ENCODE measurements around the gene C2orf49.

The C2orf49 gene

DNA sequence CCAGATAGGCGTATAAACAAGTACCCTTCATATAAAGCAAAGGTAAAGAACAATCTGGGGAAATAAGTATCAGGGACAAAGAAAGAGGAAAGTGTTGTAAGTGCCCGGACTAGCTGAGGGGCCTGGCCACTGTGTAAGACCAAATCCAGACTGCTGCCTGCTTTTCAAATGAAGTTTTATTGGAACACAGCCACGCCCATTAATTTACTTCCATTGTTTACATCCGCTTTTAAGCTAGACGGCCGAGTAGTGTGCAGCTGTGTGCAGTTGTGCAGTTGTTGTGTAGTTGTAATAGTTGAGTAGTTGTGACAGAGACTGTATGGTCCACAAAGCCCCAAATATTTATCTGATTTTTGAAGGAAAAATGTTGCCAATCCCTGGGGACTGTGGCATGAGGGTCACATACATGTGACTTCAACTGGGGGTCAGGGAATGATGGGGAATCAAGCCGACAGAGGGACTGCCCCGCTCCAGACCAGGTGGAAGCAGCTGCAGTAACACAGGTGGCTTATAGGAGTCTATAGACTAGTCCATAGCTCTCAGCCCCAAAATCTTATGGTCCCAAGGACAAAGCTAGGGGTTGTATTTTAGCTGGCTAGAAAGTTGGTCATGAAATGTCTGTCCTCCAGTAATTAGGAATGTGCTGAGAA, 31.5 kb downstream of the C2orf49 start:
- no peak for TF ChIP-seq POLR2AphosphoS5 (IDR thresholded peaks at IDR 0.05; ENCODE audit: low read depth, low read length)
- no peak for TF ChIP-seq POLR2A (IDR thresholded peaks at IDR 0.05; ENCODE audit: low read depth, low read length)
- no peak for TF ChIP-seq TAF1 (IDR thresholded peaks at IDR 0.05; ENCODE audit: borderline replicate concordance, low read depth, low read length)
- FAIRE-seq, result no peak
- DNase-seq (ENCODE audit: insufficient read length), result no peak

DNA sequence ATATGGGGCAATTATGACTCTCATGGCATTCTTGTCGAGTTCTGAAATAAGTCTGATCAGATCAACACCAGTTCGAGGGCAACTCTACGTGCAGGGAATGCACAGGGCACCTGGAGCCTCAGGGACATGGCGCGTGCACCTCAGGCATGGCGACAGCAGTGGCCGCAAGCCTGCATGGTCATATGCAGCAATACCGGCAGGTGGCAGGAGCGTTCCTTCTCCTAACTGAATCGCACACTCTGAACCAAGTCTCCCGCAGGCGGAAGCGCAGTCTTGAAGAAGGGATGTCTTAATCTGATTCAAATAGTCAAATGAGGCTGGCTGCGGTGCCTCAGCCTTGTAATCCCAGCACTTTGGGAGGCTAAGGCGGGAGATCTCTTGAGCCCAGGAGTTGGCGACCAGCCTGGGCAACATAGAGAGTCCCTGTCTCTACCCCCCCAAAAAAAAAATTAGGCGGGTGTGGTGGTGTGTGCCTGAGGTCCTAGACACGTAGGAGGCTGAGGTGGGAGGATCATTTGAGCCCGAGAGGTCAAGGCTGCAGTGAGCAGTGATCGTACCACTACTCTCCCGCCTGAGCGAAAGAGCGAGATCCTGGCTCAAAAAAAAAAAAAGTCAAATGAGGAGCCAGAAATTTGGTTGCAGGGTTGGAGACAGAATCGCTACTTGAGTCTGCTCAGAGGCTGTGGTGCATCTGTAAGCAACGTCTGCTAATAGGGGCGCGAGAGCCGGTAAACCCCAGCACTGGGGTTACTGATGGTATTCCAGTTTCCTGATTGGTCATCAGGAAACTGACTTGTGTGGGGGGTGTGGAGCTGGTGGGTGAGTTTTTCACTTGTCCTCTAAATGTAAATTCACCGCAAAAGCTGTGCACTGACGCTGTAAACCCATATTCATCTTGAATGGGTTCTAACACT, 32.7 kb downstream of the C2orf49 start:
- DNase-seq (ENCODE audit: insufficient read length), result peak; percentile 44
- FAIRE-seq, result peak; percentile 97
- TF ChIP-seq TAF1 (IDR thresholded peaks at IDR 0.05; ENCODE audit: borderline replicate concordance, low read depth, low read length) (no peak), POLR2A (IDR thresholded peaks at IDR 0.05; ENCODE audit: low read depth, low read length) (no peak), POLR2AphosphoS5 (IDR thresholded peaks at IDR 0.05; ENCODE audit: low read depth, low read length) (no peak)

GRCh38 chr2:105371156-105371555, 33.8 kb downstream of the C2orf49 start:
- no peak for FAIRE-seq
- TF ChIP-seq POLR2AphosphoS5 (IDR thresholded peaks at IDR 0.05; ENCODE audit: low read depth, low read length), result no peak
- TF ChIP-seq POLR2A (IDR thresholded peaks at IDR 0.05; ENCODE audit: low read depth, low read length), result no peak
- TF ChIP-seq TAF1 (IDR thresholded peaks at IDR 0.05; ENCODE audit: borderline replicate concordance, low read depth, low read length), result no peak
- DNase-seq (ENCODE audit: insufficient read length), result no peak

DNA sequence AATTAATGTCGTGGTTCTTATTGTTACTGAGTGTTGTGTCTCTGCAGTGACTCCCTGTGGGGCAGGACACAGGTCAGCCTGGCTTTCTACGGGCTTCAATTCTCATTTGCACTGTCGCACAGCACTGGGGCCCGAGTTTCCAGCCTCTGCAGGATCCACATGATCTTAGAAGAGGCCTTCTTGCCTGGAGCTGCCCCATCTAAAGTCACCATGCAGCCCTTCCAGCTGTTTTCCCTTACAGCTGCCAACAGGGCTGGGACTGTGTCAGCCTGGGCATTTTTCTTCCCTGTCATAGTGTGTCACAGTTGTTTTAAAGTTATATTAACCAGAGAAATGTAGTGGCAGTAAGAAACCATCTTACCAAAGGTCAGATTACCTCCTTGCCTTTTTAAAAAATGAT, 34.5 kb downstream of the C2orf49 start:
- TF ChIP-seq TAF1 (IDR thresholded peaks at IDR 0.05; ENCODE audit: borderline replicate concordance, low read depth, low read length), result no peak
- no peak for TF ChIP-seq POLR2A (IDR thresholded peaks at IDR 0.05; ENCODE audit: low read depth, low read length)
- no peak for TF ChIP-seq POLR2AphosphoS5 (IDR thresholded peaks at IDR 0.05; ENCODE audit: low read depth, low read length)
- FAIRE-seq, result no peak
- no peak for DNase-seq (ENCODE audit: insufficient read length)

- TF ChIP-seq POLR2AphosphoS5 (IDR thresholded peaks at IDR 0.05; ENCODE audit: low read depth, low read length) (no peak), POLR2A (IDR thresholded peaks at IDR 0.05; ENCODE audit: low read depth, low read length) (no peak), TAF1 (IDR thresholded peaks at IDR 0.05; ENCODE audit: borderline replicate concordance, low read depth, low read length) (no peak)
- FAIRE-seq (no peak), DNase-seq (ENCODE audit: insufficient read length) (no peak)
These were observed 36.0 kb downstream of the C2orf49 start for GRCh38 chr2:105373344-105373781.

GRCh38 chr2:105373895-105374401, 36.6 kb downstream of the C2orf49 start:
- peak; percentile 91 for FAIRE-seq
- peak; percentile 74 for TF ChIP-seq POLR2AphosphoS5 (IDR thresholded peaks at IDR 0.05; ENCODE audit: low read depth, low read length)
- peak; percentile 55; the same call in 1 of the 2 replicates for TF ChIP-seq TAF1 (IDR thresholded peaks at IDR 0.05; ENCODE audit: borderline replicate concordance, low read depth, low read length)
- TF ChIP-seq POLR2A (IDR thresholded peaks at IDR 0.05; ENCODE audit: low read depth, low read length), result peak; percentile 79
- peak; percentile 61 for DNase-seq (ENCODE audit: insufficient read length)

GRCh38 chr2:105375001-105375561, 37.7 kb downstream of the C2orf49 start:
- TF ChIP-seq TAF1 (IDR thresholded peaks at IDR 0.05; ENCODE audit: borderline replicate concordance, low read depth, low read length), result no peak
- TF ChIP-seq POLR2A (IDR thresholded peaks at IDR 0.05; ENCODE audit: low read depth, low read length), result no peak
- TF ChIP-seq POLR2AphosphoS5 (IDR thresholded peaks at IDR 0.05; ENCODE audit: low read depth, low read length), result no peak
- DNase-seq (ENCODE audit: insufficient read length) (no peak), FAIRE-seq (peak; percentile 54)

- TF ChIP-seq POLR2A (IDR thresholded peaks at IDR 0.05; ENCODE audit: low read depth, low read length), result no peak
- no peak for TF ChIP-seq TAF1 (IDR thresholded peaks at IDR 0.05; ENCODE audit: borderline replicate concordance, low read depth, low read length)
- TF ChIP-seq POLR2AphosphoS5 (IDR thresholded peaks at IDR 0.05; ENCODE audit: low read depth, low read length), result no peak
- FAIRE-seq, result no peak
- DNase-seq (ENCODE audit: insufficient read length), result no peak
These were observed 38.7 kb downstream of the C2orf49 start for GRCh38 chr2:105376010-105376409.

DNA sequence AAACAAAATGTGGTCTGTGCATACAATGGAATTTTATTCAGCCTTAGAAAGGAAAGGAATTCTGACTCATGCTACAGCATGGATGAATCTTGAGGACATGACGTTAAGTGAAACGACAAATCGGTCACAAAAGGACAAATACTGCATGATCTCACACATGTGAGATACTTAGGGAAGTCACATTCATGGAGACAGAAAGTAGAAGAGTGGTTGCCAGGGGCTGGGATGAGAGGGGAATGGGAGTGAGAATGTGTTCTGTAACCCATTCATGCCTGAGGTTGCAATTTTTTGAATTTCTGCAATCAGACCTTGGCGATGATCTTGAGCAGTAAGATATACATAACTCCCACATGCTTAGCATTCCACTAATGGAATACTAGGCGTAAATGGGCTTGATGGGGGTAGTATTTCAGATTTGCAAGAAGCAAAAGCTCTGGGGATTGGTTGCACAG, 39.5 kb downstream of the C2orf49 start:
- FAIRE-seq (no peak), DNase-seq (ENCODE audit: insufficient read length) (no peak)
- TF ChIP-seq TAF1 (IDR thresholded peaks at IDR 0.05; ENCODE audit: borderline replicate concordance, low read depth, low read length) (no peak), POLR2A (IDR thresholded peaks at IDR 0.05; ENCODE audit: low read depth, low read length) (no peak), POLR2AphosphoS5 (IDR thresholded peaks at IDR 0.05; ENCODE audit: low read depth, low read length) (no peak)

- no peak for TF ChIP-seq POLR2A (IDR thresholded peaks at IDR 0.05; ENCODE audit: low read depth, low read length)
- TF ChIP-seq TAF1 (IDR thresholded peaks at IDR 0.05; ENCODE audit: borderline replicate concordance, low read depth, low read length), result no peak
- no peak for TF ChIP-seq POLR2AphosphoS5 (IDR thresholded peaks at IDR 0.05; ENCODE audit: low read depth, low read length)
- no peak for FAIRE-seq
- no peak for DNase-seq (ENCODE audit: insufficient read length)
These were observed 40.5 kb downstream of the C2orf49 start for GRCh38 chr2:105377871-105378270.

DNA sequence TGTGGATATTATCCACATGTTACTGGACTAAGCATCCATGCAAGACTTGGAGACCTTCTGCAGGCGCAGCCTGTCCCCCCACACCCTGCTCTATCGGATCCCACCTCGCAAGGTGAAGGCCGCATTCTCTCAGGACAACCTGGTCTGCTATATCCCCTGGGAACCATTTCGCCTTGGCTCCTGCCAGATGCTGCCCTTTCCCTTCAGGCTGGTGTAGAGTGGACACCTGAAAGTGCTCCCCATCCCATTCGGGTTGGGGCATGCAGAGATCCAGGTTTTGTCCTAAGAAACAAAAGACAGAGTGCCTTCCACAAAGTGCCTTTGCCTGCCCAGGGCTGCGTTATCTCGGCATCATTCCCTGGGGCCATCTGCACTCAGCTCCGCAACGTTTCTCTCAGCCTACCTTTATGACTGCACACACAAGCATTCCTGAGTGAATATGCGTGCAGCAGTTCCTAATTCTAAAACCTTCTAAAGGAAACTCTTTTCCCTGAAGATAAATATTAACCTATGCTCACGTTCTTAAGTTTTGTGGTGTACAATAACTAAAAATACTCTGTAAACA, 41.0 kb downstream of the C2orf49 start:
- no peak for DNase-seq (ENCODE audit: insufficient read length)
- no peak for FAIRE-seq
- TF ChIP-seq TAF1 (IDR thresholded peaks at IDR 0.05; ENCODE audit: borderline replicate concordance, low read depth, low read length), result no peak
- no peak for TF ChIP-seq POLR2A (IDR thresholded peaks at IDR 0.05; ENCODE audit: low read depth, low read length)
- no peak for TF ChIP-seq POLR2AphosphoS5 (IDR thresholded peaks at IDR 0.05; ENCODE audit: low read depth, low read length)

Measured in GM12892 (cell line).